Activated CD8-positive, alpha-beta memory T cell treated with anti-CD3 and anti-CD28 coated beads for 24 hours (primary cell): ENCODE measurements around the gene CCL3.
"Not testable (repeated sequence)": the region's sequence is repeated elsewhere in the genome, so short reads cannot be mapped to it uniquely, and the experiment has no call there.

Source experiments
- DNase-seq: peaks from one replicate; pipeline ENCODE4 v3.0.0-alpha.2; 2020

The CCL3 gene

DNA sequence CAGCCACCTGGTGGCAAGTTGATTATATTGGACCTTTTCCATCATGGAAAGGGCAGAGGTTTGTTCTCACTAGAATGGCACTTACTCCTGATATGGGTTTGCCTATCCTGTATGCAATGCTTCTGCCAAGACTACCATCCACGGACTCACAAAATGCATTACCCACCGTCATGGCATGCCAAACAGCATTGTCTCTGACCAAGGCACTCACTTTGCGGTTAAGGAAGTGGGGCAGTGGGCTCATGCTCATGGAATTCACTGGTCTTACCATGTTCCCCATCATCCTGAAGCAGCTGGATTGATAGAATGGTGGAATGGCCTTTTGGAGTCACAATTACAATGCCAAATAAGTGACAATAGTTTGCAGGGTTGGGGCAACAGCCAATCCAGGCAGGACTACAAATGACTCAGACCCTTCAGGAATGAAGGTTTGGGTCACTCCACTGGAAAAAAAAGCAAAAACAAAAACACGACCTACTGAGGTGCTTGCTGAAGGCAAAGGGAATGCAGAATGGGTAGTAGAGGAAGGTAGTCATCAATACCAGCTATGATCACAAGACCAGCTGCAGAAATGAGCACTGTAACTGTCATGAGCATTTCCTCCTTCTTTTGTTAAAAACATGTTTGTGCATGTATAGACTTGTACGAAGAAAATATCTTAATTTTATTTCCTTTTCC is 25.2 kb upstream of the CCL3 start:
- DNase-seq = not testable (repeated sequence)

DNA sequence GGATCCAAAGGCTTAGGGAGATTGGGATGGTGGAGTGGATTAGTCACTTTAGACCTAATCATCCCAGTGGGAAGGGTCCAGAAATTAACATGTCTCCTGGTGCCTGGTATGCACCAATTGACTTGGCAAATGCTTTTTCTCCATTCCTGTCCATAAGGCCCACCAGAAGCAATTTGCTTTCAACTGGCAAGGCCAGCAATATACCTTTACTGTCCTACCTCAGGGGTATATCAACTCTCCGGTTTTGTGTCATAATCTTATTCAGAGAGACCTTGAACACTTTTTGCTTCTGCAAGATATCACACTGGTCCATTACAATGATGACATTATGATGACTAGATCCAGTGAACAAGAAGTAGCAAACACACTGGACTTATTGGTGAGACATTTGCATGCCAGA is 23.2 kb upstream of the CCL3 start:
- not testable (repeated sequence) for DNase-seq

- no peak for DNase-seq
These were observed 22.6 kb upstream of the CCL3 start for GRCh38 chr17:36112572-36112971.

DNA sequence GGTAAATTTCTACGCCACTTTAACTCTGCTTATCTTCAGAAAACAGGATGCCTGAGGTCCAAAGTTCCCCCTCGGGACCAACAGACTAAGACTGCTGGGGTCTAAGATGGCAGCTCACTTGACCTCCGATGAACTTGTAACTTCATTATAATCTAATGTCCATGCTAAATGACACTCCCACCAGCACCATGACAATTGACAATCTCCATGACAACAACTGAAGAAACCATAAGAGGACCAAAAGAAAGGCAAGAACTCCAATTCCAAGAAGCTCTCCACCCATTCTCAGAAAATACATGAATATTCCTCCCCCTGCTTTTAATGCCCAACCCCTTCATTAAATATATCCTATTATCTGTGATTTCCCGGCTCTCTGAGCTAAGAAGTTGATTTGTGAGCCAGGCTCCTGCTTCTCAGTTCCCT is 21.1 kb upstream of the CCL3 start:
- DNase-seq = no peak

DNA sequence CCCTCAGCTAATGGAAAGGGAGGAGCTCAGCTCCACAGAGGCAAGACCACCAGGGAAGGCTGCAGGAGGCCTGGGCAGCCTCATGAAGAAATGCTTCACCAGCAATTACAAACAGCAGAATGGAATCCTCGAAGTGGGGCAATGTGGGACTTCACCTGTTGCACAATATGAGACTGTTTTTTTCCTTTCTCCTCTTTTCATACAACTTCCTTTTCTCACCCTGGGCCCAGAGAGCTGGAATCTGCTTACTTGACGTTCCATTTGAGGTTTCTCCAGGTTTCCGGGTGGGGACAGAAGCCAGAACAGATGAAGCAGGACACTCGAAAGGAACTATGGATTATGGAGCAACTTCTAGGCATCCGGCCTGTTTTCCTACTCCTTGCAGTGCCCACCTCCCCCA is 18.3 kb upstream of the CCL3 start:
- not testable (repeated sequence) for DNase-seq

DNA sequence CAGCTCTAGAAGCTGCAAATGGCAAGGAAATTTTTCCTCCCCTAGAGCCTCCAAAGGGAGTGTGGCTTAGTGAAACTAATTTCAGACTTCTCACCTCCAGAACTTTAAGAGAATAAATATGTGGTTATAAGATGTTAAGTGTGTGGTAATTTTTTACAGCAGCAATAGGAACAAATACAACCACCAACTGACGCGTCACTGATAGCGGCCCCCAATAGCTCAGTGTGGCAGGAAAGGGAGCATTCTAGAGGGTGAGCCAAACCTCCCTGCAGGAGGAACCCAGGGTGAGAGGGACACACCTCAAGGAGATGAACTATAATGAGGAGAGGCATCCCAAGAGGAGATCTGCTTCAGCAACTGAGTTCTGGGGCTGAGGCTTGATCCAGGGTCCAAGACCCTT is 17.7 kb upstream of the CCL3 start:
- no peak for DNase-seq

- DNase-seq = no peak
These were observed 16.5 kb upstream of the CCL3 start for GRCh38 chr17:36106493-36106835.

GRCh38 chr17:36105781-36106492 is 16.0 kb upstream of the CCL3 start:
- DNase-seq = peak; percentile 56

DNA sequence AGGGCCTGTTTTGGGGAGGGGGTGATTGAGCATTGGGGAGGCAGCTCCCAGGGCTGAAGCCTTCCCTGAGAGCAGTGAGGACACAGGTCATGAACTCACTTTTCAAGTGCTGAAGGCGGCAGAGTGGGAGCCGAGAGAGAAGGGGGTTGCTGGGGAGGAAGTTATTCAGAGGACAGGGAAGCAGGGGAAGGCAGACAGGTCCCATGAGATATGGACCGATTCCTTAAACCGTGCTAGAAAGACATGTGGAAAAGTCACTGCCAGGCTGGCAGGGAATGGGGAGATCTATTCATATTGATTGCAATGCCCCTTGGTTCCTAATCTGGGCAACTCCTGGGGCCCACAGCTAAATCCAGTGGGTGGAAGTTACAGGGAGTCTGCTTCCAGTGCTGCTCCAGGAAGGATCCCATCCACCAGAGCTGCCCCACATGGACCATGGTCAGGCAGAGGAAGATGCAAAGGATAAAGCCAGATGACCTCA is 14.8 kb upstream of the CCL3 start:
- peak; percentile 60 for DNase-seq

DNA sequence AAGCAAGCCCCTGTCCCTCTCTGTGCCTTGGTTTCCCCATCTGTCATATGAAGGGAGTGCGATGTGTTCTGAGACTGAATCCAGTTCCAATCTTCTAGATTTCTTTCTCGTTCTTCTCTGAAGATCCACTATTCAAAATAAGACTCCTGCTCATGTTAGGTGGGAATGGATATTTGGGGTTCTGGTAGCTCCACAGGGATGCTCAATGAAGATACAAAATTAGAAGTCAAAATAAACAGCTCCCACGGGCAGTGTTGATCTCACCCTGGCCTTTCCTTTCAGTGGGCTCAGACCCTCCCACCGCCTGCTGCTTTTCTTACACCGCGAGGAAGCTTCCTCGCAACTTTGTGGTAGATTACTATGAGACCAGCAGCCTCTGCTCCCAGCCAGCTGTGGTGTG is 14.3 kb upstream of the CCL3 start:
- not testable (repeated sequence) for DNase-seq

- peak; percentile 75 for DNase-seq
These were observed 13.5 kb upstream of the CCL3 start, which contains the start of gene CCL4 for GRCh38 chr17:36103401-36103975. Gene CCL4 (plus strand): TSS chr17:36103827. CDS start chr17:36103906, 79 bp downstream.

- DNase-seq = not testable (repeated sequence)
These were observed 9.1 kb upstream of the CCL3 start for GRCh38 chr17:36099004-36099403.

GRCh38 chr17:36095992-36096391 is 6.0 kb upstream of the CCL3 start:
- DNase-seq = no peak

DNA sequence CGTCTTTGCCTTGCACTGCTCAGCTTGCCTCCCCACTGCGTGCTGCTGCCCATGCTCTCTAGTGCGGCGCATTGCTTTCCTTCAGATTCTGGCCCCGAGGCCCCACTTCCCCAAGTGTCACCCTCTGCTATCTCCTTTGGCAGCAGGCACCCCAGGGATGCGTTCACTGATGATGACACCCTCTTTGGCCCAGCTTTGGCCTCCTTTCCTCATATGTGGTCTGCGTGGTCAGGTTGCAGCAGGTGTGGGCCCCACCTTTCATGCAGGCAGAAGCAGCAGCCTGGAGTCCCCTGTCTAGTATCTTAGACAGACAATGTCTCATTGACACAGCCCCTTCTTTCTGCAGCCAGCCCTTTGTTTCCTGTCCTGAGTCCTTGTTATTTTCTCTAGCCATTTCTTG is 4.8 kb upstream of the CCL3 start:
- DNase-seq = no peak

- DNase-seq = no peak
These were observed 4.3 kb upstream of the CCL3 start for GRCh38 chr17:36094232-36094631.

DNA sequence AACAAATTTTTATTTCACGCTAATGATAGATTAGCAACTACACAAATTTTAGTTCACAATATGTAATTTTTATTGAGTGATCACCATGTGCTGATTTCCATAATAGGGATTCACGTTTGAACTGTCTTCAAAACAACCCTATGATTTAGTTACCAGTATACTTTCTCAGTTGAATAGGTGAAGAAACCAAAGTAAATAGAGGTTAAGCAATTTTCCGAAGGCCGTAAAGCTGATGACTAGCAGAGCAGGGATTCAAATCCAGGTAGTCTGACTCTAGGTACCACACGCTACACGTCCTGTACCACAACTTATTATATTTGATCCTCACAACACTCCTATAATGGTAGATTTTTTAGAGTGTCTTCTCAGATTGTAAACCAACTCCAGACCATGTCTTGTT is 2.8 kb upstream of the CCL3 start:
- DNase-seq = not testable (repeated sequence)

GRCh38 chr17:36092230-36092629 is 2.3 kb upstream of the CCL3 start:
- no peak for DNase-seq

GRCh38 chr17:36089339-36089865 is 541 bp downstream of the CCL3 start:
- no peak for DNase-seq

GRCh38 chr17:36088670-36089338 is 1.1 kb downstream of the CCL3 start:
- DNase-seq = no peak

DNA sequence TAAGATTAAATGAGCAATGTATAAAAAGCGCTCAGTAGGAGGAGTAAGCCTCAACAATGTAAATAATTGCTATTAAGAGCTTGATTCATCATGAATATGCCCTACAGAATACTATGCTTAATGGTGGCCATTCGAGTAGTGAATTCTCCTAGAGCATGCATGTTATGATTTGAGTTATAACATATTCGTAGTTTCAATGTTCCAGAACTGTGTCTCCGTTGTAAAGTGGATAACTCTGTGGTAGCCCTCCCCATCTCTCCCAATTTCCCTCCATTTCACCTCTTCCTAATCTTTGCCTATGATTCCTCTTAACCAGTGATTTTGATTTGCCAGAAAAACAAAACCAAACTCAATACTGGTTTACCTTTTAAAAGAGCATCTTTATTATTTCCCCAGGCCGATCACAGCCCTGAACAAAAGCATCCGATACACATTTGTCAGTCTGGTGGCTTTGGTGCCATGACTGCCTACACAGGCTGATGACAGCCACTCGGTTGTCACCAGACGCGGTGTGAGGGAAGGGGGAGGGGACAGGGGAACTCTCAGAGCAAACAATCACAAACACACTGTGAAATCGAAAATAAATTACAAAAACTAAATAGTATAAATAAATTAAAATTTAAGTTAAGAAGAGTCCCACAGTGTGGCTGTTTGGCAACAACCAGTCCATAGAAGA is 1.9 kb downstream of the CCL3 start:
- not testable (repeated sequence) for DNase-seq

DNA sequence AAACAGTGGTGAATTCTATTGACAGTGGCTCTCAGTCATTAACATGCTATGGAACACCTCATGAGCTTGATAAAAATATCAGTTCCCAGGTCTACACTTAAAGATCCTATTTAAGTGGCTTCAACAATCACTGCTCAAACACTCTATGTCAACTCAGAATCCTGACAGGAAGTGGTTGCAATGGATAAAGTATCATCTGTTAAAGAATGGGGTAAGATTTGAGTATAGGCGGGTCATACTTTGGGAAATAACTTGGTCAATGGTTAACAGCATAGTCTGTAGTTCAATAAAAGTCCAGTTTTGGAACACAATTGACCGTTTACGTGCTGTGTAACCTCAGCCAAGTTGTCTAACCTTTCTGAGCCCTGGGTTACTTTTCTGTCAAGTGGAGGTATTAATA is 2.5 kb downstream of the CCL3 start:
- DNase-seq = not testable (repeated sequence)

DNA sequence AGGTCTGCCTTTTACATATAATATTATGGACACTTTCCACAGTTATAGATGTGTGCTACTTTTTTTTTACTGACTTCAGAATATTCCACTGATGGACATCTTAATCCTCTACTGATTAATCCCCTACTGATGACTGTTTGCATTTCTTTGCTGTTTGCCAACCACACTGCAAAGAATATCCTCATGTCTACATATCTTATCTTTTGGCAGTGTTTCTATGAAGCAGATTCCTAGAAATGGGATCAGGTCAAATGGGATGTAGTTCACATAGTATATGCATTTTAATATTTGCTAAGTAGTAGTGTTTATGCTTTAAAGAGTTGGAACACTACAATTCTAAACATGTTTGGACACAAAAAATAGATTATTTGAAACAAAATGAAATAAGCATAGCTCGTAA is 3.2 kb downstream of the CCL3 start:
- no peak for DNase-seq

- DNase-seq = no peak
These were observed 4.2 kb downstream of the CCL3 start for GRCh38 chr17:36085765-36086164.
